Measurements from ENCODE around the gene PER1.

The PER1 gene

DNA sequence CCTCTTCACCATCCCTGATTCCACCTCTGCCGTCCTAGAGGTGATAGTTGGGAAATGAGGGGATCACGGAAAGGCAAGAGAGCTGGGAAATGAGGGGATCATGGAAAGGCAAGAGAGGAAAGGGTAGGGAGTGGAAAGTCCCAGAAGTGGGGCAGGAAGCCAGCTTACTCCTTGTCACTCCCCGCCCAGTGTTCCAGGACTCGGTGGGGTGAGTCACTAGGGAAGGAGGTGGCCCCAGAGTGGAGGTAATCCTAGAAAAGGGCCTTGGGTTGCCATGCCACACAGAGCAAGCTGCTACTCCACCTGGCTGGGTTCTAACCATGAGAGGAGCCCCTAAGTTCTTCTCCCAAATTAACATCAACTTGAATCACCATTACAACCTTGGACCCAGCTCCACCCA lies 48.7 kb downstream of the PER1 start:
- in situ Hi-C loops (cut with MboI; ENCODE audit: low sequenced_read_pairs): no loop called here

DNA sequence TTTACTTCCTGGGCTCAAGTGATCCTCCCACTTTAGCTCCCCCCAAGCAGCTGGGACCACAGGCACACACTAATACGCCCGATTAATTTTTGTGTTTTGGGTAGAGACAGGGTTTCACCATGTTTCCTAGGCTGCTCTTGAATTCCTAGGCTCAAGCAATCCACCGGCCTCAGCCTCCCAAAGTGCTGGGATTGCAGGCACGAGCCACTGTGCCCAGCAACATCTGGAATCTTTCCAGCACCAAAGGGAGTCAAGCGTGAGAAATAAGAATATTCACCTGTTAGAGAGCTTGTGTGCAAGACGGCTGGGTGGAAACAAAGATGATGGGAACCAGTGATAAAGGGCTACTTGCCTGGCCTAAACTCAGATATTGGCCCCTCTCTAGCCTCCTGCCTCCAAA lies 50.5 kb downstream of the PER1 start:
- in situ Hi-C loops (cut with MboI; ENCODE audit: low sequenced_read_pairs): no loop called here

GRCh38 chr17:8100763-8101162 lies 51.4 kb downstream of the PER1 start:
- in situ Hi-C loops (cut with MboI; ENCODE audit: low sequenced_read_pairs): no loop called here

DNA sequence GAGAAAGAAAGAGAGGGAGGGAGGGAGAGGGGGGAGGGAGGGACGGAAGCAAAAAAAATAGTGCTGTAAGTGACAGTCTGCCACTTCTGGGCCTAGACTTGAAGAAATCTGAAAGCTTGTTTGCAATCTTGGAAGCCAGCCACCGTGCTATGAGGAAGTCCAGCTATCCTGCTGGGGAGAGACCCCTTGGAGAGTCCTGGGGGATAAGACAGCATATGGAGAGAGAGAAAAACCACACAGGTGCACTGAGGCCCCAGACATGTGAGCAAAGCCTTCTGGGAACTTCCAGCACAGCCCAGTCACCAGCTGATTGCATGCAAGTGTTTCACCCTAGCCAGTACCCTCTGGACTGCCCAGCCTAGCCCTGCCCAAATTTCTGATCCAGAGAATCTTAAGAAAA lies 52.1 kb downstream of the PER1 start:
- in situ Hi-C loops (cut with MboI; ENCODE audit: low sequenced_read_pairs): no loop called here

DNA sequence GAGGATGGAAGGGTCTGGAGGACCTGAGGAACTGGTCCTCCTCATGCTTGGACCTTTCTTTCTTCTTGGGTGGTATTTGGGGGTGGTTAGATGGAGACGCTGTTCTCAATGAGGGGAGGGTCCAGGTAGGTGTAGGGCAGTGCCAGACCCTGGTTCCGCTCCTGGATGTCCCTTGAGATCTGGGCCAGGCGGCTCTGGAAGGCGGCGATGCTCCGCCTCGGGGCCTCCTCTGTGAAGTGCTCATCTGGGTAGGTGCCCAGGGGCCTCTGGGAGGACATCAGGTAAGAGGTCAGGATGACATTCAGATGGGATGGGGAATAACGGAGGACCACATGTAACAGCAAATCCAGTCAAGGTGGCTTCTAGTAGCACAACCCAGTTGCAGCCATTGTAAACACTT lies 55.7 kb downstream of the PER1 start:
- in situ Hi-C loops (cut with MboI; ENCODE audit: low sequenced_read_pairs): no loop called here

DNA sequence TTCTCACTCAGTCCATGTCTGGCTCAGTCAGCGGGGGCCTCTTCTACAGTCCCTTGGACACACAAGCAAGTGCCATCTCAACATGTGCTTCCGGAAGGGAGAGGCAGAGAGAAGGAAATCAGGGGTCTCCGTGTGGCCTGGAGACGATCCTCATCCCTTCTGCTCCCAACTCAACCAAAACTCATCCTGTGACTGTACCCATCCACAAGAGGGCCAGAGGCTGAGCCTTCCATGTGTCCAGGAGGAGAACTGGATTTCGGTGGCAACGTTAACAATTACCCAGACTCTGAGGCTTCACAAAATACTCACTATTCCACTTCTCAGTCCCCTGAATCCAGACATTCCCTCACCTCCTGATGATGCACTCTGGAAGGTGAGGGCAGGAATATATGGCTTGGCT lies 56.8 kb downstream of the PER1 start:
- in situ Hi-C loops (cut with MboI; ENCODE audit: low sequenced_read_pairs): no loop called here

DNA sequence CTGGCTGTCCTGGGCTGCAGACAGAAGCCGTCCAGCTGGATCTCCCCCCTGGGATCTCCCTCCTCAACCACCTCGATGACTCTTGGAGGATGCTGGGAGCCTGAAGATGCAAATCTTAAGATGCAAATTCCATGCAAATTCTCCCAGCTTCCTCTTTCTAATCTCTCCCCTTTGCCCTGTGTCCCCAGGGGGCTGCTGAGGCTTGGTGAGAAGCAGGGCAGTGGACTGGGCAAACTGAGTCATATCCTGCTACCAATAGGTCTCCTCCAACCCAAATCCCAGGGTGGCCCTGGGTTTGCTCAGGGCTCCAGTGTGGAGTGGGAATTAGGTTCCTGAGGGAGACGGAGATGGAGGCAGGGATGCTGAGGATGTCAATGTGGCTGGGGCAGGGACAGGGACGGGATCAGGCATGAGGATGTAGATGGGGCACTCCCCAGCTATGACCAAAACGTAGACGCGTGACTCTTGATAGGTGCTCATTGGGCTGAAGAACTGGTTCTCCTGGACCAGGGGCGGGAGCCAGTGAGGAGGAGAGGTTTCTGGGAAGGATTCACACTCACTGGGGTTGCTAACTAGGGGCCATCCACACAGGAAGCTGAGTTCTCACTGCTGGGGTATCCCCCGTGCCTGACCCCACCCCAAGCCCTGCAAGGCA lies 61.0 kb downstream of the PER1 start:
- in situ Hi-C loops (cut with MboI; ENCODE audit: low sequenced_read_pairs): no loop called here

Measured in hTERT RPE-1 (cell line).